Ishikawa (cell line): Measurements from ENCODE around the gene RNF113B.

Experiments
- CEBPB ChIP-seq: IDR thresholded peaks from 2 replicates; pipeline ENCODE4 v1.6.1; 2012
- CREB1 ChIP-seq: IDR thresholded peaks from 2 replicates; pipeline ENCODE4 v1.6.1; 2012; ENCODE audit warnings: low read depth
- EGR1 ChIP-seq: IDR thresholded peaks from 2 replicates; pipeline ENCODE4 v1.6.1; 2012
- EP300 ChIP-seq: IDR thresholded peaks from 2 replicates; pipeline ENCODE4 v1.6.1; 2012; ENCODE audit warnings: borderline replicate concordance
- FOXM1 ChIP-seq: IDR thresholded peaks from 2 replicates; pipeline ENCODE4 v1.6.1; 2012; ENCODE audit warnings: low read depth, borderline replicate concordance
- NFIC ChIP-seq: IDR thresholded peaks from 2 replicates; pipeline ENCODE4 v1.6.1; 2012
- RAD21 ChIP-seq: IDR thresholded peaks from 2 replicates; pipeline ENCODE4 v1.6.1; 2012; ENCODE audit warnings: low read depth
- TAF1 ChIP-seq: IDR thresholded peaks from 2 replicates; pipeline ENCODE4 v1.6.1; 2012; ENCODE audit warnings: low read depth, mild to moderate bottlenecking
- TCF12 ChIP-seq: IDR thresholded peaks from 2 replicates; pipeline ENCODE4 v1.6.1; 2012; ENCODE audit warnings: low read depth
- TEAD4 ChIP-seq: IDR thresholded peaks from 2 replicates; pipeline ENCODE4 v1.6.1; 2012
- YY1 ChIP-seq: IDR thresholded peaks from 2 replicates; pipeline ENCODE4 v1.6.1; 2012; ENCODE audit warnings: low read depth
- ZBTB7A ChIP-seq: IDR thresholded peaks from 2 replicates; pipeline ENCODE4 v1.6.1; 2012; ENCODE audit warnings: low read depth
- TF ChIP-seq, protein P1 (sequence below): IDR thresholded peaks from 2 replicates; pipeline ENCODE4 v1.6.1; 2012
- TF ChIP-seq, protein P2 (sequence below): IDR thresholded peaks from 2 replicates; pipeline ENCODE4 v1.6.1; 2012
- TF ChIP-seq, protein P3 (sequence below): IDR thresholded peaks from 2 replicates; pipeline ENCODE4 v1.6.1; 2012; ENCODE audit warnings: low read depth, mild to moderate bottlenecking

The RNF113B gene

DNA sequence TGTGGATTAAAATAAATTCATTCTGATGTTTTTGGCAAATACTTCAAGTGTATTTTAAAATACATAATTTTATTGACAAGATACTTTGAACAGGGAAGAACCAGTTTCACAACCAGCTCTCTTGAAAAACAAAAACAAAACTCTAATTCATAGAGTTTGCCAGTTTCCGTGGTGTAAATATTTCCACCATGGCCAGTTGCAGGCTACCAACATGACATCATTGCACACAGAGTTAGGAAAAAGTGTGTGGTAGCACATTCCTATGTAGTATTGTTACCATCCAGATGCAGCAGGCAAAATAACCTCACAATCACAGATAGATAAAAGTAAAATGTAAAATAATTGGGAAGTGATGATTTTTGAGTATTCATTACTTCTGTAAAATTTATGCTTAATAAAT lies 7.7 kb upstream of the RNF113B start:
- TF ChIP-seq CEBPB (no peak), TCF12 (no peak), NFIC (no peak), TEAD4 (no peak), EGR1 (no peak), EP300 (no peak), TAF1 (no peak), YY1 (no peak), RAD21 (no peak), CREB1 (no peak), ZBTB7A (no peak)
- TF ChIP-seq, protein P1, sequence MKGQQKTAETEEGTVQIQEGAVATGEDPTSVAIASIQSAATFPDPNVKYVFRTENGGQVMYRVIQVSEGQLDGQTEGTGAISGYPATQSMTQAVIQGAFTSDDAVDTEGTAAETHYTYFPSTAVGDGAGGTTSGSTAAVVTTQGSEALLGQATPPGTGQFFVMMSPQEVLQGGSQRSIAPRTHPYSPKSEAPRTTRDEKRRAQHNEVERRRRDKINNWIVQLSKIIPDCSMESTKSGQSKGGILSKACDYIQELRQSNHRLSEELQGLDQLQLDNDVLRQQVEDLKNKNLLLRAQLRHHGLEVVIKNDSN, result no peak
- TF ChIP-seq, protein P2, sequence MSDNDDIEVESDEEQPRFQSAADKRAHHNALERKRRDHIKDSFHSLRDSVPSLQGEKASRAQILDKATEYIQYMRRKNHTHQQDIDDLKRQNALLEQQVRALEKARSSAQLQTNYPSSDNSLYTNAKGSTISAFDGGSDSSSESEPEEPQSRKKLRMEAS, result no peak
- TF ChIP-seq, protein P3, sequence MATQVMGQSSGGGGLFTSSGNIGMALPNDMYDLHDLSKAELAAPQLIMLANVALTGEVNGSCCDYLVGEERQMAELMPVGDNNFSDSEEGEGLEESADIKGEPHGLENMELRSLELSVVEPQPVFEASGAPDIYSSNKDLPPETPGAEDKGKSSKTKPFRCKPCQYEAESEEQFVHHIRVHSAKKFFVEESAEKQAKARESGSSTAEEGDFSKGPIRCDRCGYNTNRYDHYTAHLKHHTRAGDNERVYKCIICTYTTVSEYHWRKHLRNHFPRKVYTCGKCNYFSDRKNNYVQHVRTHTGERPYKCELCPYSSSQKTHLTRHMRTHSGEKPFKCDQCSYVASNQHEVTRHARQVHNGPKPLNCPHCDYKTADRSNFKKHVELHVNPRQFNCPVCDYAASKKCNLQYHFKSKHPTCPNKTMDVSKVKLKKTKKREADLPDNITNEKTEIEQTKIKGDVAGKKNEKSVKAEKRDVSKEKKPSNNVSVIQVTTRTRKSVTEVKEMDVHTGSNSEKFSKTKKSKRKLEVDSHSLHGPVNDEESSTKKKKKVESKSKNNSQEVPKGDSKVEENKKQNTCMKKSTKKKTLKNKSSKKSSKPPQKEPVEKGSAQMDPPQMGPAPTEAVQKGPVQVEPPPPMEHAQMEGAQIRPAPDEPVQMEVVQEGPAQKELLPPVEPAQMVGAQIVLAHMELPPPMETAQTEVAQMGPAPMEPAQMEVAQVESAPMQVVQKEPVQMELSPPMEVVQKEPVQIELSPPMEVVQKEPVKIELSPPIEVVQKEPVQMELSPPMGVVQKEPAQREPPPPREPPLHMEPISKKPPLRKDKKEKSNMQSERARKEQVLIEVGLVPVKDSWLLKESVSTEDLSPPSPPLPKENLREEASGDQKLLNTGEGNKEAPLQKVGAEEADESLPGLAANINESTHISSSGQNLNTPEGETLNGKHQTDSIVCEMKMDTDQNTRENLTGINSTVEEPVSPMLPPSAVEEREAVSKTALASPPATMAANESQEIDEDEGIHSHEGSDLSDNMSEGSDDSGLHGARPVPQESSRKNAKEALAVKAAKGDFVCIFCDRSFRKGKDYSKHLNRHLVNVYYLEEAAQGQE, result no peak

DNA sequence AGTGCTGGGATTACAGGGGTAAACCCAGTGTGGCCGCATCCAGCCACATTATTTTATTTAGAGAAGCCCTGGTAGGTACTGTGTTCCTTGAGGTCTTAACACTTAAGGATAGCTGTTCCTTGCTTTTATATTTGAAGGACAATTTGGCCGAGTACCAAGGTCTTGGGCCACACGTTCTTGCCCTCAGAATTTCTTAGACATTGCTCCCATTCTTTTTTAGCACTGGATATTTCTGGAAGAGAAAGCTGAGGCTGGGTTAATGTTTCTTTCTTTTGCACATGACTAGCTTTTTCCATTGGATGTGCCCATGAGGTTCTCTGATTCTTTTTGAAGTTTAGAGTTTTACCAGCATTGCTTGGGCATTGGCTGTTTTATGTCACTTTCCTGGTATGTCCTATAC lies 5.5 kb upstream of the RNF113B start:
- TF ChIP-seq, protein P1, result no peak
- TF ChIP-seq TAF1 (no peak), EP300 (no peak), RAD21 (no peak), YY1 (no peak), ZBTB7A (no peak), TEAD4 (no peak), EGR1 (no peak), CREB1 (no peak), FOXM1 (no peak), CEBPB (no peak), TCF12 (no peak)
- TF ChIP-seq, protein P3, result no peak
- TF ChIP-seq, protein P2, result no peak

DNA sequence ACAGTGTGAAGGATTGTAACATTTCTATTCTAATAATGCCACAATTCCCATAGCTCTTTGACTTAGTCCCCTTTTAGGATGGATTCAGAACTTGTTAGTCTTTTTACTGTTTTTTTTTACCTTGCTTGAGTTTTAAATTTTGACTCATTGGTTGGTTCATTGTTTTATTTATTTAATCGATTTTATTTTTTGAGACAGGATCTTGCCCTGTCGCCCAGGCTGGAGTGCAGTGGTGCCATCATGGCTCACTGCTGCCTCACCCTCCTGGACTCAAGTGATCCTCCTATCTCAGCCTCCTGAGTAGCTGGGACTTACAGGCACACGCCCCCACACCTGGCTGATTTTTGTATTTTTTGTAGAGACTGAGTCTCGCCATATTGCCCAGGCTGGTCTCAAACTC lies 5.1 kb upstream of the RNF113B start:
- no peak for TF ChIP-seq EP300
- TF ChIP-seq NFIC, result no peak
- TF ChIP-seq FOXM1, result no peak
- no peak for TF ChIP-seq TEAD4
- TF ChIP-seq CEBPB, result no peak
- TF ChIP-seq TCF12, result no peak
- no peak for TF ChIP-seq YY1
- TF ChIP-seq, protein P3, result no peak
- TF ChIP-seq EGR1, result no peak
- TF ChIP-seq CREB1, result no peak
- no peak for TF ChIP-seq TAF1

DNA sequence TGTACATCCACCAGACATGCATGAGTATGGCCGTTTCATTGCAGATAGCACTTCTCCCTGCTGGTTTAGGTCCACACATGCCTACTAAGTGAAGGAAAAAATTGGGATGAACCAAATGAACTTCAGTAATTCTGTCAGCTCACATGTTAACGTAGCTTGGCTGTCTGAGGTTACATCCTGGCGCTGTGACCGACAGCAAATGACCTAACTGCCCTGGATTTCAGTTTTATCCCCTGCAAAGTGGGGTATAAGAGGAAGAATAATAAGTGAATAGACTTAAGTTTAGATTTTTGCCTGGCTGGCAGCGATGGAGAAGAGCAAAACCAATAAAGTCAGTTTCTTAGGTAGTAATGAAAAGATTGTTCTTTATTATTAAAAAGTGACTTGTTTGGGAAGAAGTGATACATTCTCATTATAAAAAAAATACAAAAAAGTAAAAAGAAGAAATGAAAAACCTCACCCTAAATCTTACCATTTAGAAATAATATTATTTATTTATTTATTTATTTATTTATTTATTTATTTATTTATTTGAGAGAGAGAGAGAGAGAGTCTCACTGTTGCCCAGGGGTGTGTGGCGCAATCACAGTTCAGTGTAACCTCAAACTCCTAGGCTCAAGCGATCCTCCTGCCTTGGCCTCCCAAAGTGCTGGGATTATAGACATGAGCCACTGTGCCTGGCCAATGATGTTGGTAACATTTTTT lies 4.2 kb upstream of the RNF113B start:
- TF ChIP-seq EGR1 (no peak), CEBPB (0 out of 2 replicates have a peak, but pooled peaks have one; percentile 17), CREB1 (no peak), TCF12 (no peak), FOXM1 (no peak), NFIC (no peak), ZBTB7A (no peak)
- TF ChIP-seq, protein P2, result no peak
- TF ChIP-seq, protein P1, result no peak
